ENCODE results near the gene LSMEM2.
A peak's percentile ranks its signal among the peaks of the same experiment; 100 is the strongest.

The LSMEM2 gene

GRCh38 chr3:50324351-50325112 lies 45.6 kb downstream of the LSMEM2 start:
- DNase-seq: peak; percentile 70

GRCh38 chr3:50325113-50325480 lies 46.2 kb downstream of the LSMEM2 start:
- DNase-seq: no peak

DNA sequence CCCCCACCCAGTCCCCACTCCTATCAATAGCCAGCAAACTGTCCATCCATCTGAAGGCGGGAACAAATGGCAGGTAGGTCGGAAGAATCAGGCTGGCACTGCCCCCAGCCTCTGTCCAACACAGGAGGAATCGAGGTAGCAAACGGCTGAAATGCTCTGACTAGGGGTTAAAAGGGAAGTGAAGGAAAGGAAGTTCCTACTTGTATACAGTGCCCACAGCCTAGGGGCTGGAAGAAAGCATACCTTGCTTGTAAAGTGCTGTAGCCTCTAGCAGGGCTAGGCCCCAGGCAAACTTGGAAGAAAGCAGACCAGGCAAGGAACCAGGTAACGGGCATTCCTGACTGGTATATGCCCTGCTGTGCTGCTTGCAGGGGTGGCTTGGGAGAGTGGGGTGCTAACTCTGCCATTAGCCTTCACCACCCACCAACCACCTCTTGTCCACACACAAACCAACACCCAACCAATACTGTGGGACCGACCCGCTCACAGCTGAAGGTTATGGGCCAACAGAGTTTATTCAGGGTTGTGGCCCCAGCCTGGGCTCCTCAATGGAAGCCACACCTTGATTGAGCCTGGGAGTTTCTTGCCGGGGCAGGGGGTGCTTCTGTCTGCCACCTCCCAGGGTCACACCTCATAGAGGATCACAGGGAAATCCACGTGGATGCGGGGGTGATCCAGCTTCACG lies 46.8 kb downstream of the LSMEM2 start:
- DNase-seq: no peak

GRCh38 chr3:50326182-50326541 lies 47.3 kb downstream of the LSMEM2 start:
- DNase-seq: peak; percentile 1

DNA sequence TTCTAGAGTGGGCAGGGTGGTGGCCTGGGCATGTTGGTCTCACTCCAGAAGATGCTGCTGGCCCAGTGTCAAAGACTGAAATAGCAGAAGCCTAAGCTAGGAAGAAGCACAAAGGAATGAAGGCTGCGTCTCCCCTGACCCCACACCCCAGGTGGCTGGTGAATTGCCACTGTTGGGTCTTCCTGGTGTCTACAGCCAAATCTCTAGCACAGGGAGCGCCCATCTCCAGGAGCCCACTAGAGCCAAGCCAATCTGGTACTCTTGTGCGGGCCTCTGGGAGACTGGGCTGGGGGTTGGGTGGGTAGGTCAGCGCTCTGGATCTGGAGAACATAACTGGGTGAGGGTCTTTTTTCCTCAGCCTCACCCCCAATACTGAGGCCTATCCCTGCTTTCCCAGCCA lies 48.2 kb downstream of the LSMEM2 start:
- DNase-seq: no peak

DNA sequence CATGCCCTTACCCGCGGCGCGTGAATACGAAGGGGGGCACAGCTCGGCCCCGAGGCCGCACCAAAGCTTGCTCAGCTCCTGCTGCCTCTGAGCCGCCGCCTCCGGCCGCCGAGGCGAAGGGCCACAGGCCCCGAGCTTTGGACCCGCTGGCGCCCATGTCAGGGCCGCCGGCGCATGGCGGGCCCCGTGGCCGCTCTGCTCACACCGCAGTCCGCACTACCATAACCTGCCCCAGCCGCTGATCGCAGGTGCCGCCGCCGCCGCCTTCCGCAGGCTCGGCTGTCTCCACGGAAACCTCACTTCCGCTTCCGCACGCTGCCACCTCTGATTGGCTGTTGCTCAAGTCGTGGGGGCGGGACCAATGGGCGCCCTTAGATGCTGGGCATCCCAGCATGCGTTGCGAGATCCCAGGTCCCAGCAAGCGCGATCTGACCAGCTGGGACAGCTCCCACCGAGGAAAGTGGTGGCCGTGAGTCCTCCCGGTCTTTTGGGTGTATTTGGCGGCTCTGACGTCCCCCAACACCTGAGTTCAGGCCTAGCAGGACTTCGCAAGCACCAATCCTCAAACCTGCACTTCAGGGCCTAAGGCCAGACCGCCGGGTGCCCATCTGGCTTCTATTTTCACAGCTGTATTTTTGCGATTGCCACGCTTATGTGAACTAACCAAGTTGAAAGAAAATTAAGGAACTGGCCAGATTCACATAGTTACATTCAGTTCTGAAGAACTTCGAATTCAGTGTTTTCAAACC lies 49.2 kb downstream of the LSMEM2 start, which contains the start of gene TUSC2:
Gene TUSC2 (minus strand): TSS at position 281 of the 749 bp plus-strand sequence. CDS start 124 bp downstream, at position 157.
- DNase-seq: peak; percentile 97

DNA sequence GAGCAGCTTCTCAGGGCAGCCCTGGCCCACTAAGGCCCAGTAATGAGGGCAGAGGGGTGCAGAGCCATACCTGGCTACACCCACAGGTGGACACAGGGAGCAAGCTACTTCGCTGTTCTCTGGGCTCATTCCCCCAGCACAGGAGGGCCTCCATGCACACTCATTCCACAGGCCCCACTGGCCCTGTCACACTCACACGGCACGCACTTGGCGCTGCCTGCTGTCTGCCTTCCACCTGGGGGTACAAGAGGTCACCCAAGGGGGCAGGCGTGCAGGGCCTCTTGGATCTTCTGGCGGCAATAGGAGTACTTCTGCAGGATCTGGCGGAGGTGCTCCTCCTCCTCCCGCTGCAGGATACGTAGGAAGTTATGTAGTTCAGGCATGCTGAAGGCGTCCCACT lies 51.4 kb downstream of the LSMEM2 start:
- DNase-seq: peak; percentile 0

DNA sequence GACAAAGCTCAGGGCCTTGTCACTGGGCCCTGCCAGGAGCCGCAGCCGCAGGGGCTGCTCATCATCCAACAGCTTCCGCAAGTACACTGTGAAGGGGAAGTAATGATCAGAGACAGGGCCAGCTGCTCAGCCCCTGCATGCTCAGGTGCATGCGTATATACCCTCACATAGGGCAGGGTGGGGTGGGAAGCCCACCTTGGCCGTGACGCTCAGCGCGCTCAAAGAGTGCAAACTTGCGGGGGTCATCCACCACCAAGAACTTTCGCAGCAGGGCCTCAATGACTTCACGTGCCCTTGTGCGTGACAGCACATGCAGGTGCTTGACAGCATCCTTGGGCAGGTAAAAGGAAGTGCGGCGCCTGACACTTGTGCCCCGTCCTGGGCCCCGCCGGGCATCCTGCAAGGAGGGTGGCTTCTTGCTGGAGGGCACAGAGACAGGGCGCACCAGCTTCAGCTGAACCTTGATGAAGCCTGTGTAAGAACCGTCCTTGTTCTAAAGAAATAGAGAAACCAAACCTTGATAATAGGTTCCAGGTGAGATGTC lies 52.5 kb downstream of the LSMEM2 start:
- DNase-seq: no peak

DNA sequence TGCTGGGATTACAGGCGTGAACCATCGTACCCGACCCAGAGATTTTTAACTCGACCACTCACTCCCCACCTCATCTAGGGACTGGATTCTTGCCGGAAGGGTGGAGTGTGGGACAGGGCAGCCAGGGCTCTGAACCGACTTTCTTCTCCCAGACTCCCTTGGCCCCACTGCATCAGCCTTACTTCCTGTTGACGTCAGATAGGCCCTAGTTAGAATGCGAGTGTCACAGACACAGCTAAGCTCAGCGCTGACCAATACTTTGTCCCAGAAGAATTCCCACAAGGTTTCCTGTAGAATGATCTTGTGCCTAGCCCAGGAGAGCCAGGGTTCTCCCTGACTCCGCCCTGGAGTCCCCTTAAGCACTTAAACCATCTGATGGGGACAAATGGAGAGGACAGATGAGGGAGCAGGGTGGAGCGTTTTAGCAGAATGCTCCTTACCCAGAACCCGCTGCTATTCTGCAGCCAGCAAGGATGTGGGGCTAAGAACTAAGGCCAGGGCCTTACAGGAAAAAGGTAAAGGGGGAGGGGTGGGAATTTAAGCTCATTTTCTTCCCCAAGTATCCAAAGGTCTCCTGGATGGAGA lies 54.9 kb downstream of the LSMEM2 start:
- no peak for DNase-seq

DNA sequence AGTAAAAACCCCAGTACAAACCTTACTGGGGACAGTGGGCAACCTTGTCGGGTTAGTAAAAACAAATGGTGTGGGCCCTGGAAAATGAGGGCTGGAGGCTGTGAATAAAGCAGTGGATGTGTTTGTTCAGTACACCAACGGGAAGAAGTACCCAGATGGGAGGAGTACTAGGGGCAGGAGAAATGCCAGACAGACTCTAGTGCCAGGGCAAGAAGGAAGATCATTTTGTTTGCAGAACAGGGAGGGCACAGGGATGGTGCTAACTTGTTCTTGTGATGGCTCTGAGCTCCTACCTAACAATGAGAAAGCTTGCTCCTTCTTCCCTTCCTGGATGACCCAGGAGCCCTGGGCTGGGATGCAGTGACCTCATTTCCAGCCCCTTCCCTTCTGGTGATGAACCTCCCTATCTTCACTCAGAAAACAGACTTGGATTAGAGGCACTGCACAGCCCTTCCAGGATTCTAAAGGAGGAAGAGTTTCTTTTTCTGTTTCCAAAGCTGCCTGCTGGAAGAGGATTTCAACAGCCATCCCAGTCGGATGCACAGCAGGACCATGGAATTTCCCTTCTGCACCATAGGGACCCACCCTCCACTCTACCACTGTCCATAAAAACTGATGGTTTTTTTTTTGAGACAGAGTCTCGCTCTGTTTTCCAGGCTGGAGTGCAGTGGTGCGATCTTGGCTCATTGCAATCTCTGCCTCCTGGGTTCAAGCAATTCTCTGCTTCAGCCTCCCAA lies 55.6 kb downstream of the LSMEM2 start:
- DNase-seq: no peak

DNA sequence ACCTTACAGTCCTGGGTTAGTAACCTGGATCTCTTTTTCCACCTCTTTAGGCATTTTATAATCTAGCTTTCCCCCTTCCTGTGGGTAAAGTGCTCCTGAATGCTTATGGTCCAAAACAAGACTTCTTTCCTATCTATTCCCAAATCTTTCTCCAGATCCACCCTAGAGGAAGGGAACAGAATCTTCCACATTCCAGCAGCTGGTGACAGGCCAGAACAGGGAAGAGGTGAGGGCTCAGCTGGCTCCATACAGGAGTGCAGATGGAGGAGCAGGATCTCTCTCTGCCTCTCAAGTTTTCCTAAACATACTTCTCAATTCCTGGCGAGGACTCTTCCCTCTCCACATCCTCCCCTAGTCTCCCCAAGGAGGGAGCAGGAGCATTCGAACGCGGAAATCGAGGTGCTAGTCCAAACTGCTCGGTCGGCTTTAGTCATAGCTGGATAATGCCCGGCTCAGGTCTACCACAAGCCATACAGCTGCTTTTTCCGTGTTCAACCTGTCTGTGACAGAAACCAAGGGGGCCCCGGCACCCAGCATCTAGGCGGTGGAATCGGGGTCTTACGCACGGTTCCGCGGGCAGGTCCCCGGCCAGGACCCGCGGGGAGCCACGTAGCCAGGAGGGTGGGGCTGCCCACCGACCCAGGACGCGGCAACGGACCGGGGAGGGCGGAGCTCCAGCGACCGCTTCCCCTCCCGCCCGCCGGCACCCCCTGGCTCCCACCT lies 57.7 kb downstream of the LSMEM2 start:
- DNase-seq: no peak

DNA sequence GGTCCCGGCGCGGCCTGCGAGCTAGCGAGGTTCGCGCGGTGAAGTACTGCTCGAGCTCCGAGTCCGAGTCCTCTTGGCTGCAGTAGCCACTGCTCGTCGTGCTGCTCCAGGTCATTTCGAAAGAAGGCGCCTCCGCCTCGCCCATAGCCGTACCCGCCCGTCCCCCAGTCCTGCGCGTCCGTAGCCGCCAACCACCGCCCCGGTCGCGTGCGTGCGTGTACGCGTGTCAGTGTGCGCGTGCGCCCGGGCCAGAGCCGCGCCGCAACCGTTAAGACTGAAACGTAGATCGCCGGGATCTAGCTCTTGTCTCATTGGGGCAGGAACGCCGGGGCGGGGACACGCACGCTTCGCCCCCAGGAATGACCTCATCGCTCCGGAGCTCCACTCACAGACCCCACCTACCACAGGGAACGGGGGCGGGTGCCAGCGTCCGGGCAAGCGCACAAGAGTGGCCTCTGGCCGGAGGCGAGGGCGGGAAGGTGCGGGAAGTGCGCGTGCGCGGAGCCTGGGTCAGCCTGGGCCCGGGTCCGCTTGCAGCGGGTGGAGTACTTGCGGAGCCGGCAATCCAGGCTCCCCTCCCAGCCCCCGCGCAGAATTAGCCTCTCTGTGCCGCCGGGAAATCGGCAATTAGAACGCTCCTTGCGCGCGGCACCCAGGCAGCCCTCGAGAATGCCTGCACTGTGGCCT lies 58.4 kb downstream of the LSMEM2 start:
- DNase-seq: peak; percentile 97

All from CD4-positive, alpha-beta T cell treated with Interleukin-17A for 4 hours (primary cell).